SK-N-SH (cell line): ENCODE results near the gene ITIH2. TPM values are rescaled to one million over a fixed set of nuclear protein-coding genes. Genes with fewer than 3 reads are reported as not detected.

Source experiments
- CTCF ChIA-PET: fragments of 300-600, 350-600 bp; formaldehyde crosslinking; extraction: SDS; loops from one replicate; lab custom pipeline; 2021; lab: Yijun Ruan, JAX
- POLR2A ChIA-PET: fragments of 350-600 bp; sonication (Branson Sonifier 250); formaldehyde crosslinking; extraction: SDS; loops from one replicate; lab custom pipeline; 2020; ENCODE audit warnings: antibody characterized with exemption, inconsistent platforms; lab: Yijun Ruan, JAX
- DNase-seq: peaks from one replicate; pipeline ENCODE4 v3.0.0; 2012
- H2AFZ ChIP-seq: fragments of 200-600 bp; sonication (generic); 2 replicates; pipeline ENCODE4 v1.8.1; 2016; ENCODE audit warnings: antibody characterized with exemption, mild to moderate bottlenecking, low read depth
- H3F3A ChIP-seq: fragments of 200-600 bp; sonication (generic); replicated peaks from 2 replicates; pipeline ENCODE3; 2016; ENCODE audit warnings: antibody characterized with exemption, mild to moderate bottlenecking; ENCODE audit not compliant: insufficient read depth
- H3K27ac ChIP-seq, 2 experiments: fragments of 200-500 bp in 1 of 2; fragments of 200-600 bp in 1 of 2; sonication (Bioruptor generic) in 1 of 2; sonication (generic), shearing (Covaris generic) in 1 of 2; 2 replicates each; pipeline versions ENCODE4 v1.5.1 to v1.6.1; 2014 to 2016; ENCODE audit warnings: low read depth in 2 of 2, inconsistent platforms in 1 of 2, low read length in 1 of 2, mild to moderate bottlenecking in 1 of 2, mixed read lengths in 1 of 2
- H3K27me3 ChIP-seq: fragments of 200-600 bp; sonication (generic), shearing (Covaris generic); 2 replicates; pipeline ENCODE4 v1.6.1; 2016; ENCODE audit warnings: mixed run types; ENCODE audit not compliant: insufficient read depth
- H3K36me3 ChIP-seq, 2 experiments: fragments of 200-500 bp in 1 of 2; fragments of 200-600 bp in 1 of 2; sonication (Bioruptor generic) in 1 of 2; sonication (generic) in 1 of 2; replicated peaks in 1 of 2; 2 replicates each; pipeline versions ENCODE3 to v1.5.1; 2014 to 2016; ENCODE audit warnings: low read length in 1 of 2, mild to moderate bottlenecking in 1 of 2; ENCODE audit not compliant: insufficient read depth in 2 of 2, control insufficient read depth in 1 of 2
- H3K4me1 ChIP-seq, 2 experiments: fragments of 200-500 bp in 1 of 2; fragments of 200-600 bp in 1 of 2; sonication (Bioruptor generic) in 1 of 2; sonication (generic), shearing (Covaris generic) in 1 of 2; 2 replicates each; pipeline versions ENCODE4 v1.5.1 to v1.6.1; 2014 to 2016; ENCODE audit warnings: low read depth in 1 of 2, low read length in 1 of 2, mixed run types in 1 of 2; ENCODE audit not compliant: insufficient read depth in 2 of 2, control insufficient read depth in 1 of 2
- H3K4me2 ChIP-seq: fragments of 200-600 bp; sonication (generic), shearing (Covaris generic); 2 replicates; pipeline ENCODE4 v1.6.1; 2017; ENCODE audit warnings: mixed run types
- H3K4me3 ChIP-seq, 2 experiments: fragments of 200-500 bp in 1 of 2; fragments of 200-600 bp in 1 of 2; sonication (Bioruptor generic) in 1 of 2; sonication (generic), shearing (Covaris generic) in 1 of 2; 2 replicates each; pipeline versions ENCODE4 v1.5.1 to v1.8.1; 2014 to 2016; ENCODE audit warnings: low read depth in 2 of 2, inconsistent platforms in 1 of 2, low read length in 1 of 2, mild to moderate bottlenecking in 1 of 2, mixed read lengths in 1 of 2, moderate library complexity in 1 of 2
- H3K79me2 ChIP-seq: fragments of 200-600 bp; sonication (generic); 2 replicates; pipeline ENCODE4 v1.8.1; 2017; ENCODE audit warnings: mild to moderate bottlenecking; ENCODE audit not compliant: insufficient read depth
- H3K9ac ChIP-seq: fragments of 200-600 bp; sonication (generic); 2 replicates; pipeline ENCODE4 v1.6.1; 2017; ENCODE audit warnings: mixed run types
- H3K9me2 ChIP-seq: fragments of 200-600 bp; sonication (generic); 2 replicates; pipeline ENCODE4 v1.6.1; 2017; ENCODE audit warnings: mixed run types
- H3K9me3 ChIP-seq: fragments of 200-600 bp; sonication (generic); 2 replicates; pipeline ENCODE4 v1.6.1; 2017; ENCODE audit warnings: mixed run types, mild to moderate bottlenecking, moderate library complexity
- H4K20me1 ChIP-seq: fragments of 200-600 bp; sonication (generic); 2 replicates; pipeline ENCODE4 v1.6.1; 2017; ENCODE audit warnings: mild to moderate bottlenecking, mixed run types; ENCODE audit not compliant: insufficient read depth
- CHD2 ChIP-seq: fragments of 150-350 bp; IDR thresholded peaks from 2 replicates; pipeline ENCODE4 v1.6.1; 2018; ENCODE audit warnings: low read length; ENCODE audit not compliant: partially characterized antibody
- ELF1 ChIP-seq: IDR thresholded peaks from 2 replicates; pipeline ENCODE4 v1.4.0; 2012
- FOXJ3 ChIP-seq: sonication (generic); formaldehyde crosslinking; IDR thresholded peaks from 2 replicates; pipeline ENCODE4 v1.5.1; 2020; ENCODE audit warnings: mild to moderate bottlenecking, missing genetic modification reagents
- GABPA ChIP-seq: IDR thresholded peaks from 2 replicates; pipeline ENCODE4 v1.4.0; 2012; ENCODE audit warnings: low read depth, mild to moderate bottlenecking
- MEF2A ChIP-seq: IDR thresholded peaks from 2 replicates; pipeline ENCODE4 v1.4.0; 2012; ENCODE audit warnings: low read depth, borderline replicate concordance
- POLR2AphosphoS5 ChIP-seq: IDR thresholded peaks from 2 replicates; pipeline ENCODE4 v1.6.1; 2012; ENCODE audit warnings: low read depth, low read length
- RAD21 ChIP-seq: IDR thresholded peaks from 2 replicates; pipeline ENCODE4 v1.6.1; 2012; ENCODE audit warnings: mild to moderate bottlenecking, low read length
- SMC3 ChIP-seq: IDR thresholded peaks from 2 replicates; pipeline ENCODE4 v1.6.1; 2012; ENCODE audit warnings: low read depth, low read length, improper control_type of control experiment
- TCF12 ChIP-seq: IDR thresholded peaks from 2 replicates; pipeline ENCODE4 v1.4.0; 2012
- WGBS: methylation state at CpG from one replicate; pipeline ENCODE4 v1.1.6; 2017; ENCODE audit warnings: low lambda C conversion rate; 5-methylcytosine and 5-hydroxymethylcytosine counted together
- polyA plus RNA-seq, 3 experiments: library from polyadenylated mRNA; depleted of rRNA; stranded (reverse); fragments of >200 nt; gene quantifications; 2 replicates each; pipeline ENCODE4 v1.2.3, GENCODE V29; 2012
- TF ChIP-seq, protein P1 (sequence below): fragments of 150-350 bp; IDR thresholded peaks from 2 replicates; pipeline ENCODE4 v1.6.1; 2017; ENCODE audit warnings: antibody characterized with exemption, low read length, low read depth, borderline replicate concordance
- TF ChIP-seq, protein P2 (sequence below): IDR thresholded peaks from 2 replicates; pipeline ENCODE4 v1.4.0; 2012; ENCODE audit warnings: low read depth, borderline replicate concordance
- TF ChIP-seq, protein P3 (sequence below): IDR thresholded peaks from 2 replicates; pipeline ENCODE4 v1.6.1; 2012; ENCODE audit warnings: mild to moderate bottlenecking, low read depth, low read length, moderate library complexity
- TF ChIP-seq, protein P4 (sequence below): fragments of 200-600 bp; sonication (generic); IDR thresholded peaks from 2 replicates; pipeline ENCODE4 v1.6.1; 2017; ENCODE audit warnings: antibody characterized with exemption, mild to moderate bottlenecking, moderate library complexity

ITIH2 gene
- polyA plus RNA-seq, 1 of the 3 experiments (the other 2 are of a cell fraction) = not detected

DNA sequence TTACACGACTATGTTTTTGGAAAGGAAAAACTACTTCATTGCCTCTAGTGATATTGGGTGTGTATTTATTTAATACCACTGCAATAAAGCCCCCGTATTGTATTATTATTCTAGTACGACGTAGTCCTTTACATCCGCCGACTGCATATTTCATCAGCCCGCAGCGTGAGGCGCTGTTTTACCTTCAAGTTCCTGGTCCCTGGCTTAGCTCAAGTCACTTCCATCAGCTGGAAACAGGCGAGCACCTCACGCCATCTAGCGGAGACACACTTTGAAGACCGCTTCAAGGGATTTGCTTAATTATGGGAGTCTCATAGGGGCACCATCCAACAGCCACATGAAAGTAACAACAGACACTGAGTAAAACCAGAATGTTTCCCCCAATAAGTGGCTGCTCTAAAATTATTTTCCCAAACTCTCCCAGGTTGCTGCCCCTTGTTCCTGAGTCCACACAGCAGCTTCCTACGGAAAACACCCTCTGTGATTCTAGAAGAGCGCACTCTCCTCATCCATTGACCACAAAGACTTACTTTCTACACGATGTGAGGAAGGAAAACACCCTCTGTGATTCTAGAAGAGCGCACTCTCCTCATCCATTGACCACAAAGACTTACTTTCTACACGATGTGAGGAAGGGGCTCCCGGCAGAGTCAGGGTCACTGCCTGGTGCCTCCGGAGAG lies 15.7 kb upstream of the ITIH2 start:
- no peaks in the 10 kb centered on the region for H3K9me3 ChIP-seq
- no peak overlapping the region for H3K27ac ChIP-seq
- ChIA-PET CTCF (interaction anchor here (0.6 to 7.9 kb wide), 58 partner anchors 9 to 1625 kb away, joined by 3 to 152 read pairs (median 4); partner anchors contain the start of gene ITIH2), POLR2A (interaction anchor here (1.2 kb wide), 1 partner anchor 162 kb away, joined by 3 read pairs; no protein-coding TSS in a partner anchor)
- TF ChIP-seq, protein P1, sequence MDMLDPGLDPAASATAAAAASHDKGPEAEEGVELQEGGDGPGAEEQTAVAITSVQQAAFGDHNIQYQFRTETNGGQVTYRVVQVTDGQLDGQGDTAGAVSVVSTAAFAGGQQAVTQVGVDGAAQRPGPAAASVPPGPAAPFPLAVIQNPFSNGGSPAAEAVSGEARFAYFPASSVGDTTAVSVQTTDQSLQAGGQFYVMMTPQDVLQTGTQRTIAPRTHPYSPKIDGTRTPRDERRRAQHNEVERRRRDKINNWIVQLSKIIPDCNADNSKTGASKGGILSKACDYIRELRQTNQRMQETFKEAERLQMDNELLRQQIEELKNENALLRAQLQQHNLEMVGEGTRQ = no peak
- TF ChIP-seq GABPA (no peak), MEF2A (no peak), POLR2AphosphoS5 (no peak), FOXJ3 (CRISPR knock-in tag) (no peak), CHD2 (no peak), ELF1 (no peak), SMC3 (peak; percentile 95), TCF12 (no peak), RAD21 (peak; percentile 91)
- TF ChIP-seq, protein P2, sequence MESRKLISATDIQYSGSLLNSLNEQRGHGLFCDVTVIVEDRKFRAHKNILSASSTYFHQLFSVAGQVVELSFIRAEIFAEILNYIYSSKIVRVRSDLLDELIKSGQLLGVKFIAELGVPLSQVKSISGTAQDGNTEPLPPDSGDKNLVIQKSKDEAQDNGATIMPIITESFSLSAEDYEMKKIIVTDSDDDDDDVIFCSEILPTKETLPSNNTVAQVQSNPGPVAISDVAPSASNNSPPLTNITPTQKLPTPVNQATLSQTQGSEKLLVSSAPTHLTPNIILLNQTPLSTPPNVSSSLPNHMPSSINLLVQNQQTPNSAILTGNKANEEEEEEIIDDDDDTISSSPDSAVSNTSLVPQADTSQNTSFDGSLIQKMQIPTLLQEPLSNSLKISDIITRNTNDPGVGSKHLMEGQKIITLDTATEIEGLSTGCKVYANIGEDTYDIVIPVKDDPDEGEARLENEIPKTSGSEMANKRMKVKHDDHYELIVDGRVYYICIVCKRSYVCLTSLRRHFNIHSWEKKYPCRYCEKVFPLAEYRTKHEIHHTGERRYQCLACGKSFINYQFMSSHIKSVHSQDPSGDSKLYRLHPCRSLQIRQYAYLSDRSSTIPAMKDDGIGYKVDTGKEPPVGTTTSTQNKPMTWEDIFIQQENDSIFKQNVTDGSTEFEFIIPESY = no peak
- TF ChIP-seq, protein P3, sequence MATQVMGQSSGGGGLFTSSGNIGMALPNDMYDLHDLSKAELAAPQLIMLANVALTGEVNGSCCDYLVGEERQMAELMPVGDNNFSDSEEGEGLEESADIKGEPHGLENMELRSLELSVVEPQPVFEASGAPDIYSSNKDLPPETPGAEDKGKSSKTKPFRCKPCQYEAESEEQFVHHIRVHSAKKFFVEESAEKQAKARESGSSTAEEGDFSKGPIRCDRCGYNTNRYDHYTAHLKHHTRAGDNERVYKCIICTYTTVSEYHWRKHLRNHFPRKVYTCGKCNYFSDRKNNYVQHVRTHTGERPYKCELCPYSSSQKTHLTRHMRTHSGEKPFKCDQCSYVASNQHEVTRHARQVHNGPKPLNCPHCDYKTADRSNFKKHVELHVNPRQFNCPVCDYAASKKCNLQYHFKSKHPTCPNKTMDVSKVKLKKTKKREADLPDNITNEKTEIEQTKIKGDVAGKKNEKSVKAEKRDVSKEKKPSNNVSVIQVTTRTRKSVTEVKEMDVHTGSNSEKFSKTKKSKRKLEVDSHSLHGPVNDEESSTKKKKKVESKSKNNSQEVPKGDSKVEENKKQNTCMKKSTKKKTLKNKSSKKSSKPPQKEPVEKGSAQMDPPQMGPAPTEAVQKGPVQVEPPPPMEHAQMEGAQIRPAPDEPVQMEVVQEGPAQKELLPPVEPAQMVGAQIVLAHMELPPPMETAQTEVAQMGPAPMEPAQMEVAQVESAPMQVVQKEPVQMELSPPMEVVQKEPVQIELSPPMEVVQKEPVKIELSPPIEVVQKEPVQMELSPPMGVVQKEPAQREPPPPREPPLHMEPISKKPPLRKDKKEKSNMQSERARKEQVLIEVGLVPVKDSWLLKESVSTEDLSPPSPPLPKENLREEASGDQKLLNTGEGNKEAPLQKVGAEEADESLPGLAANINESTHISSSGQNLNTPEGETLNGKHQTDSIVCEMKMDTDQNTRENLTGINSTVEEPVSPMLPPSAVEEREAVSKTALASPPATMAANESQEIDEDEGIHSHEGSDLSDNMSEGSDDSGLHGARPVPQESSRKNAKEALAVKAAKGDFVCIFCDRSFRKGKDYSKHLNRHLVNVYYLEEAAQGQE = no peak
- TF ChIP-seq, protein P4, sequence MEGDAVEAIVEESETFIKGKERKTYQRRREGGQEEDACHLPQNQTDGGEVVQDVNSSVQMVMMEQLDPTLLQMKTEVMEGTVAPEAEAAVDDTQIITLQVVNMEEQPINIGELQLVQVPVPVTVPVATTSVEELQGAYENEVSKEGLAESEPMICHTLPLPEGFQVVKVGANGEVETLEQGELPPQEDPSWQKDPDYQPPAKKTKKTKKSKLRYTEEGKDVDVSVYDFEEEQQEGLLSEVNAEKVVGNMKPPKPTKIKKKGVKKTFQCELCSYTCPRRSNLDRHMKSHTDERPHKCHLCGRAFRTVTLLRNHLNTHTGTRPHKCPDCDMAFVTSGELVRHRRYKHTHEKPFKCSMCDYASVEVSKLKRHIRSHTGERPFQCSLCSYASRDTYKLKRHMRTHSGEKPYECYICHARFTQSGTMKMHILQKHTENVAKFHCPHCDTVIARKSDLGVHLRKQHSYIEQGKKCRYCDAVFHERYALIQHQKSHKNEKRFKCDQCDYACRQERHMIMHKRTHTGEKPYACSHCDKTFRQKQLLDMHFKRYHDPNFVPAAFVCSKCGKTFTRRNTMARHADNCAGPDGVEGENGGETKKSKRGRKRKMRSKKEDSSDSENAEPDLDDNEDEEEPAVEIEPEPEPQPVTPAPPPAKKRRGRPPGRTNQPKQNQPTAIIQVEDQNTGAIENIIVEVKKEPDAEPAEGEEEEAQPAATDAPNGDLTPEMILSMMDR = peak; percentile 80
- peak; percentile 78 for DNase-seq
- H3K27me3 ChIP-seq = no peaks in the 10 kb centered on the region
- H3K9ac ChIP-seq = no peak overlapping the region
- peak overlapping the region in 1 of 2 experiments; percentile 48; a peak in 1 of 4 replicates for H3K4me3 ChIP-seq
- H3F3A ChIP-seq = no peaks in the 10 kb centered on the region
- H4K20me1 ChIP-seq = no peaks in the 10 kb centered on the region
- no peaks in the 10 kb centered on the region for H3K36me3 ChIP-seq
- no peaks in the 10 kb centered on the region for H3K4me1 ChIP-seq
- H2AFZ ChIP-seq = no peak overlapping the region
- WGBS = 20% methylated on average over 20 of the region's 20 CpGs
- no peaks in the 10 kb centered on the region for H3K9me2 ChIP-seq
- H3K4me2 ChIP-seq = no peak overlapping the region
- H3K79me2 ChIP-seq = no peaks in the 10 kb centered on the region
